Measurements from ENCODE around the gene GAST. TPM values are rescaled to one million over a fixed set of nuclear protein-coding genes. Genes with fewer than 3 reads are reported as not detected.
A peak's percentile ranks its signal among the peaks of the same experiment; 100 is the strongest.

GAST gene
- total RNA-seq, 1 experiment from 2014 or later, result not detected

GRCh38 chr17:41665566-41666236 lies 46.4 kb upstream of the GAST start:
- TF ChIP-seq EZH2 (IDR thresholded peaks at IDR 0.05; ENCODE audit: low read length, unreplicated experiment), result no peak
- peak; percentile 84 for TF ChIP-seq CTCF (conservative IDR thresholded peaks at IDR 0.05; ENCODE audit: low read depth, low read length)
- TF ChIP-seq EZH2phosphoT487 (IDR thresholded peaks at IDR 0.05; ENCODE audit: borderline replicate concordance, low read length), result no peak
- intact Hi-C loops (cut with micrococcal nuclease), result loop anchor here (2.0 to 10.0 kb wide), 4 partner anchors 341 to 1043 kb away; no protein-coding TSS in a partner anchor
- Histone ChIP-seq H2AFZ (ENCODE audit: low read length) (peak overlapping the region; percentile 97), H3K36me3 (ENCODE audit: low read depth, low read length) (no peaks in the 10 kb centered on the region; the same call in 1 of the 2 replicates), H3F3A (ENCODE audit: low read length, unreplicated experiment) (no peaks in the 10 kb centered on the region), H3K4me1 (ENCODE audit: insufficient read depth, low read length) (peaks cover 25% of the 10 kb centered on the region), H3K27me3 (ENCODE audit: low read length) (no peaks in the 10 kb centered on the region), H4K20me1 (ENCODE audit: low read length) (no peaks in the 10 kb centered on the region), H3K4me3 (ENCODE audit: low read length) (peak overlapping the region; percentile 64), H3K27ac (ENCODE audit: low read length) (peak overlapping the region; percentile 42), H3K9me3 (ENCODE audit: low read length) (no peaks in the 10 kb centered on the region), H3K9me2 (replicated peaks; ENCODE audit: low read length) (no peaks in the 10 kb centered on the region), H3K79me2 (ENCODE audit: low read length) (no peaks in the 10 kb centered on the region), H3K4me2 (ENCODE audit: low read length) (peak overlapping the region; percentile 95), H3K9ac (ENCODE audit: low read length) (peak overlapping the region; percentile 69)
- DNase-seq (peak; percentile 86), ATAC-seq (peak; percentile 78)
- BruUV-seq (replicated peaks), result TSS peak; percentile 33
- CTCF ChIA-PET, result interaction anchor here (0.6 to 1.5 kb wide), 8 partner anchors 11 to 859 kb away, joined by 3 to 10 read pairs (median 4); no protein-coding TSS in a partner anchor
- POLR2A ChIA-PET (ENCODE audit: unreplicated experiment), result interaction anchor here (0.5 to 0.7 kb wide), 2 partner anchors 24 to 144 kb away, joined by 3 to 6 read pairs; no protein-coding TSS in a partner anchor

GRCh38 chr17:41666237-41666641 lies 45.9 kb upstream of the GAST start:
- no peaks in the 10 kb centered on the region for H3K79me2 ChIP-seq (ENCODE audit: low read length)
- no peaks in the 10 kb centered on the region for H3F3A ChIP-seq (ENCODE audit: low read length, unreplicated experiment)
- H3K9ac ChIP-seq (ENCODE audit: low read length), result peak overlapping the region; percentile 69
- BruUV-seq (replicated peaks), result TSS peak; percentile 67
- no peaks in the 10 kb centered on the region for H3K27me3 ChIP-seq (ENCODE audit: low read length)
- CTCF ChIA-PET, result interaction anchor here (0.6 to 1.5 kb wide), 6 partner anchors 12 to 860 kb away, joined by 3 to 10 read pairs (median 4); no protein-coding TSS in a partner anchor
- TF ChIP-seq CTCF (conservative IDR thresholded peaks at IDR 0.05; ENCODE audit: low read depth, low read length) (peak; percentile 9; the same call in 1 of the 2 replicates), EZH2phosphoT487 (IDR thresholded peaks at IDR 0.05; ENCODE audit: borderline replicate concordance, low read length) (no peak)
- H3K9me3 ChIP-seq (ENCODE audit: low read length), result no peaks in the 10 kb centered on the region
- intact Hi-C loops (cut with micrococcal nuclease), result loop anchor here (2.0 to 10.0 kb wide), 4 partner anchors 341 to 1044 kb away; no protein-coding TSS in a partner anchor
- H3K27ac ChIP-seq (ENCODE audit: low read length), result peak overlapping the region; percentile 42
- peak; percentile 18 for DNase-seq
- ATAC-seq, result peak; percentile 13
- H3K4me3 ChIP-seq (ENCODE audit: low read length), result peak overlapping the region; percentile 64
- peak overlapping the region; percentile 95 for H3K4me2 ChIP-seq (ENCODE audit: low read length)
- POLR2A ChIA-PET (ENCODE audit: unreplicated experiment), result interaction anchor here (0.7 kb wide), 1 partner anchor 144 kb away, joined by 3 read pairs; no protein-coding TSS in a partner anchor
- peaks cover 25% of the 10 kb centered on the region for H3K4me1 ChIP-seq (ENCODE audit: insufficient read depth, low read length)
- H3K36me3 ChIP-seq (ENCODE audit: low read depth, low read length), result no peaks in the 10 kb centered on the region; the same call in 1 of the 2 replicates
- H3K9me2 ChIP-seq (replicated peaks; ENCODE audit: low read length), result no peaks in the 10 kb centered on the region
- no peaks in the 10 kb centered on the region for H4K20me1 ChIP-seq (ENCODE audit: low read length)
- H2AFZ ChIP-seq (ENCODE audit: low read length), result peak overlapping the region; percentile 97
